ENCODE results near the gene UBB. TPM values are rescaled to one million over a fixed set of nuclear protein-coding genes. Genes with fewer than 3 reads are reported as not detected.

The UBB gene
- total RNA-seq, 1 donor from 2014 or later = 1,552 TPM

Other genes starting within 250 kb of the UBB start
- 78.1 TPM for gene NCOR1, start 165.6 kb upstream of the UBB start, total RNA-seq
- gene PIGL, start 163.9 kb upstream of the UBB start, total RNA-seq = 9.9 TPM
- gene CENPV, start 27.6 kb upstream of the UBB start, total RNA-seq = 2.9 TPM
- 9.1 TPM for gene TRPV2, start 34.5 kb downstream of the UBB start, total RNA-seq
- gene LRRC75A, start 111.1 kb downstream of the UBB start, total RNA-seq = 1.4 TPM
- 15.5 TPM for gene ZNF287, start 188.1 kb downstream of the UBB start, total RNA-seq